CD4-positive, alpha-beta T cell treated with Interleukin-6 at 100 ng/mL for 8 hours (primary cell): ENCODE results near the gene ATXN7L1.
"Not testable (repeated sequence)": the region's sequence is repeated elsewhere in the genome, so short reads cannot be mapped to it uniquely, and the experiment has no call there.

Experiments used
- DNase-seq: peaks from one replicate; pipeline ENCODE4 v3.0.0-alpha.2; 2020; ENCODE audit warnings: mixed read lengths, low spot score

The ATXN7L1 gene

GRCh38 chr7:105705427-105705826, 171.0 kb downstream of the ATXN7L1 start:
- no peak for DNase-seq

GRCh38 chr7:105703207-105703930, 173.0 kb downstream of the ATXN7L1 start:
- no peak for DNase-seq

GRCh38 chr7:105699568-105700236, 176.7 kb downstream of the ATXN7L1 start:
- no peak for DNase-seq

- no peak for DNase-seq
Measured at GRCh38 chr7:105698531-105698930, 177.9 kb downstream of the ATXN7L1 start.

GRCh38 chr7:105697753-105698152, 178.6 kb downstream of the ATXN7L1 start:
- DNase-seq, result no peak

GRCh38 chr7:105697169-105697568, 179.2 kb downstream of the ATXN7L1 start:
- not testable (repeated sequence) for DNase-seq

- DNase-seq, result no peak
Measured at GRCh38 chr7:105693576-105693975, 182.8 kb downstream of the ATXN7L1 start.

- DNase-seq, result peak; percentile 83
Measured at GRCh38 chr7:105691680-105692564, 184.5 kb downstream of the ATXN7L1 start.

- peak; percentile 62 for DNase-seq
Measured at GRCh38 chr7:105691082-105691679, 185.2 kb downstream of the ATXN7L1 start.

- no peak for DNase-seq
Measured at GRCh38 chr7:105690325-105690945, 186.0 kb downstream of the ATXN7L1 start.

GRCh38 chr7:105689067-105689819, 187.2 kb downstream of the ATXN7L1 start:
- DNase-seq, result no peak

GRCh38 chr7:105688617-105689016, 187.8 kb downstream of the ATXN7L1 start:
- no peak for DNase-seq

- no peak for DNase-seq
Measured at GRCh38 chr7:105685161-105685560, 191.2 kb downstream of the ATXN7L1 start.

GRCh38 chr7:105682341-105683060, 193.9 kb downstream of the ATXN7L1 start:
- no peak for DNase-seq

GRCh38 chr7:105680505-105681187, 195.8 kb downstream of the ATXN7L1 start:
- no peak for DNase-seq

- peak; percentile 27 for DNase-seq
Measured at GRCh38 chr7:105678811-105679495, 197.4 kb downstream of the ATXN7L1 start.

GRCh38 chr7:105677817-105678573, 198.4 kb downstream of the ATXN7L1 start:
- DNase-seq, result peak; percentile 70

- no peak for DNase-seq
Measured at GRCh38 chr7:105677410-105677730, 199.0 kb downstream of the ATXN7L1 start.
